GM12891 (cell line): ENCODE data around the gene RFLNA.
"Not testable (repeated sequence)": the region's sequence is repeated elsewhere in the genome, so short reads cannot be mapped to it uniquely, and the experiment has no call there.

Source experiments
- DNase-seq: peaks from one replicate; pipeline ENCODE4 v3.0.0; 2011; ENCODE audit warnings: low spot score; ENCODE audit not compliant: insufficient read length
- FAIRE-seq: peaks from 2 replicates; lab custom pipeline; 2011; peaks lifted over from hg19 to GRCh38; lab: Jason Lieb, UNC
- PAX5 ChIP-seq: IDR thresholded peaks from 2 replicates; pipeline ENCODE4 v1.6.1; 2011; ENCODE audit warnings: low read length, moderate library complexity, mild to moderate bottlenecking; ENCODE audit not compliant: insufficient read depth, severe bottlenecking
- POLR2A ChIP-seq: IDR thresholded peaks from 2 replicates; pipeline ENCODE4 v1.6.1; 2011; ENCODE audit warnings: low read depth, low read length, control low read depth
- POLR2AphosphoS5 ChIP-seq: IDR thresholded peaks from 2 replicates; pipeline ENCODE4 v1.6.1; 2011; ENCODE audit warnings: low read depth, low read length, control low read depth
- POU2F2 ChIP-seq: IDR thresholded peaks from 2 replicates; pipeline ENCODE4 v1.6.1; 2011; ENCODE audit warnings: low read depth, mild to moderate bottlenecking, control low read depth, low read length, moderate library complexity
- SPI1 ChIP-seq: IDR thresholded peaks from 2 replicates; pipeline ENCODE4 v1.6.1; 2011; ENCODE audit warnings: low read depth, low read length, control low read depth
- TAF1 ChIP-seq: IDR thresholded peaks from 2 replicates; pipeline ENCODE4 v1.6.1; 2011; ENCODE audit warnings: low read depth, low read length, control low read depth

RFLNA gene

DNA sequence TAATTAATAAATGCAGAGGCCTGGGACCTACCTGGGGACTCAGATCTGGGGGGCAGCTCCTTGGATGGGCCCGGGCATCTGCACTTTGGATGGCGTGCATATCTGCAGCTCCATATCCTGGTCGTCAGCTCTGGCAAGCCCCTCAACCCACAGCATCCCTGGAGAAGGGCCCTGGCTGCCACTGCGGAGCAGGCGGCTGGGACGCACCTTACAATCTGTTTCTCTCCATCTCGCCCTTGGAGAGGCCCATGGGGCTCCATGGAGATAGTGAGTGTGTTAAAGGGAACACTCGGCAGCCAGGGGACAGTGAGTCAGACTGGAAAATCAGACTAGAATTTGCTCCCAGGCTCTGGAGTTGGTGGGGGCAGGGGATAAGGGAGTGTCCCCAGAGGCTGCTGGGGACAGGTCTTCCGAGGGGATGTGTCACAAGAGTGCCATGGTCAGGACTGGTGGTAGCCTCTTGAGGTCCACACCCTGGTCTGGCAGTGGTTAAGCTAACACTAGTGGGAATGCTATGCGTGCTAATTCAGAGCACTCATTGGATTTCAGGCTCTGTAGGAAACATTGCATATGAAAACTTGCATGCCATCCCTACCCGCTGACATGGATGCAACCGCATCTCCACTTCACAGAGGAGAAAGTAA is 21.5 kb downstream of the RFLNA start:
- DNase-seq (no peak), FAIRE-seq (no peak)
- TF ChIP-seq POLR2A (no peak), POU2F2 (no peak), SPI1 (no peak), POLR2AphosphoS5 (no peak), PAX5 (no peak), TAF1 (no peak)

DNA sequence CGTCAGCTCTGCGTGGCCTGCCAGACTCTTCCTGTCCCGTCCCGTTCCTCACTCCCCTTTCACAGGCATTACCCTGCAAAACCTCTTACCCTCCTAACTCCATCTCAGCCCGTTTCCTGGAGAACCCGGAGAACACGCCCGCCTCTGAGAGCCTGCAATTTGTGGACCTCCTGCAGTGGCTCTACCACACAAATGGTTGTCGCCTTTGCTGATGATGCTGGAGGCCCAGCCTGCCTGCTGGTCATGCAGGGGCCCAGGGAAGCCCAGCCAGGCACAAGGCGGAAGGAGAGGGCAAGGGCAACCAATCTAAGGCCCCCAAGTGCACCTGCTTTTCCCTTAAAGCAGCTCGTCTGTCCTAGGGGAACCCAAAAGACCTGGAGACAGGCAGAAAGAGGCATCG is 22.5 kb downstream of the RFLNA start:
- DNase-seq (no peak), FAIRE-seq (no peak)
- no peak for TF ChIP-seq POLR2A
- TF ChIP-seq TAF1: no peak
- no peak for TF ChIP-seq SPI1
- no peak for TF ChIP-seq POU2F2
- TF ChIP-seq PAX5: no peak
- TF ChIP-seq POLR2AphosphoS5: no peak

DNA sequence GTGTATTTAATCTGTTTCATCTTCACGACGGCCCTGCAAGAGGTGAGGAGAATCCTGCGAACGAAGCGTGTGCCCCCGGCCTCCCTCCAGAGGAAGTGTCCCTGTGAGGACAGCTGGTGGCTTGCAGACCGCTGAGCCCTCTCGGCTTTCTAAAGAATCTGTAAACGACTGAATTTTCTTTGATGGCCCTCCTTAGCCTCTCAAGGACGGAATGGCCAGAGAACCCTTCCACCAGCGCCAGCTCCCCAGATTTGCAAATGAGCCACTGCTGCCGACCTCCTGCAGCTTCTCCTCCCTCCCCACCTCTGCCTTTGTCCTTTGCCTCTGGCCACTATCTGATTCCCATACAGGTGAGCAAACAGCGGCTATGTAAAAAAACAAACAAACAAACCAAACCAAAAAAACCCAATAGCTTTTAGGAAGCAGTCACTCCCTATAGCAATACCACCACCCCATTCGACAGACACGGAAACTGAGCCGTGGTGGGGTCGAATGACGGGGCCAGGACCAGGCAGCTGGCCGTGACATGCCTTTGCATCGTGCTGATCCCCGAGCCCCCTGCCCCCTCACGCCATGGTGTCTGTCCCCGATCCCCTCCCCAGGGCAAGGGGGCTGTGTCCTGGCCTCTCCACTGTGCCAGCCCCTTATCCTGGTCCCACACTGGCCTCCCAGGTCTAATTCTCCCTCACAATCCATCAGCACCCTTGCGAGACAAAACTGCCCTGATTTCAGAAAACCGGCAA is 23.6 kb downstream of the RFLNA start:
- TF ChIP-seq POLR2AphosphoS5 (no peak), PAX5 (no peak), TAF1 (no peak), POLR2A (no peak)
- FAIRE-seq: no peak
- no peak for DNase-seq

DNA sequence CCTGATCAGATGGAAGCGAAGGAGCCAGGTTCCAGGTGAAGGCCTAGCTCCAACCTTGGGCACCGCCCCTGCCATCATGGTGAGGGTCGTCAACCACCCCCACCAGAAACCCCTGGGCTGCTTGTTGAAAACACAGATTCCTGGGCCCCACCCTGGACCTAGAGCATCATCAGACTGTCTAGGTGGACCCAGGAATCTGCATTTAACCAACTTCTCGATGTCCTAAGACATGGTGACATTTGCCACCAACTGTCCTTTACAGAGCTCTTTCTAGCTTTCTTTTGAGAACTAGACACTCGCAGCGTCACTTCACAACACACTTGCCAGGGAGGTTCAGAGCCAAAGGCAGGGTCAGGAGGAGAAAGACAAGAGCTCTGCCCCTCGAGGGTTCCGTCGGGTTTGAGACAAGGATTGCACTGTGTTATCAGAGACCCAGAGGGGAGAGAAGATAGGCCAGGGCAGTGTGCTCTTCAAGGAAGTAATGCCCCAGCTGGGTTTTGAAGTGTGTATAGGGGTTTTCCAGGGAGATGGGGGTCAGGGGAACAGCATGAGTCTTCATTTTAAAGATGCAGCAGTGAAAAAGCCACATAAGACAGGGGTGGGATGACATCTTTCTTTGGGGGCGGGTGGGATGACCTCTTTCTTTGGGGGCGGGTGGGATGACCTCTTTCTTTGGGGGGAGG is 24.6 kb downstream of the RFLNA start:
- FAIRE-seq: no peak
- no peak for DNase-seq
- no peak for TF ChIP-seq POLR2A
- no peak for TF ChIP-seq POLR2AphosphoS5
- no peak for TF ChIP-seq POU2F2
- no peak for TF ChIP-seq TAF1
- no peak for TF ChIP-seq SPI1
- no peak for TF ChIP-seq PAX5

DNA sequence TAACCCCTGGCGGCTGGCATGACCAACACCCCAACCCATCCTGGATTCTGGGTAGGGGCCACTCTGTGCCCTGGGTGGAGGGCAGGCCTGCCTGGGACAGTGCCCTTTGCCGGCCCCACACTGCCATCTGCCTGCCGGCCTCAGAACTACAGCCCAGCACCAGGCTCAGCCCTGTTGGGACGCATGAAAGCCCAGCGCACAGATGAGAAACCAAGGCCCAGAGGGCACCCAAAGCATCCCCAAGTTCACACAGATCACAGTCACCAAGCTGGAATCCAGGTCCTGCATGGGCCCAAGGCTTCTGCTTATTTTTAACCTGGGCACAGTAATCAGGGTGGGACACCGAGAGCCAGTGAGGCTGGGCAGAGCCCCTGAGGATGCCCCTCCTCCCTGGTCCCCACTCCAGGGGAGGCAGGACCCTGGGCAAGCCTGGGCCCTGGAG is 26.2 kb downstream of the RFLNA start:
- peak; percentile 91 for FAIRE-seq
- peak; percentile 79 for DNase-seq
- no peak for TF ChIP-seq POU2F2
- peak; percentile 12; the same call in 1 of the 2 replicates for TF ChIP-seq POLR2AphosphoS5
- TF ChIP-seq POLR2A: no peak

DNA sequence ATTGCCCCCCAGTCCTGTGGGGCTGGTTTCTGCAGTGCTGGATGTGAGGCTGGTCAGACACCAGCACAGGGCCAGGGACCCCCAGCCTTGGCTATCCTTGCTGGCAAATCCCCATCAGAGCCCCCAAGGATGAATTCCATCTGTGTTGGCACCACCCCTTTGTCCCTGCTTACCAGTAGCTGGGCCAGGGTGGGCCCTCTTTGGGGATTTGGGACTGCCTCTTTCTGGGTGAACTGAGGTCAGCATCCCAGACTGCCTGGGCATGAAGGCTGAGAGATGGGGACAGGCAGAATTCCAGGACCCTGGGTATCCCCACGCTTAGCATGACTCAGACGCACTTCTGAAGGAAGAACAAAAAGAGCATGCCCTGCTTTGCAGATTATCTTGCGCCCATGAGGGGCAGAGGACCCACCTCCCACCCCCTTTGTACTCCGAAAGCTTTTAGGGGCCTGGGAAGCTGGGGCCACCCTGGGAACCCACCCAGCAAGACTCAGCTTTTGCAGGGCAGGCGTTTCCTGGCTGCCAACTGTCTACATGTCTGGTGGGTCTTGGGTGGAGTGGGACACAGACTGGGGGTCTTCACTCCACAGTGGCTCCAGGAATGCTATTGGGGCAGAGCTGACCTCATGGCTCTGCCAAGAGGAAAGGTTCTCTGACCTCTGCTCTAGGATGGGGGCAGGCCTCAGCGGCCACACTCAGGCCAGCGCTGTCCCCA is 26.8 kb downstream of the RFLNA start:
- TF ChIP-seq TAF1: no peak
- TF ChIP-seq POU2F2: 0 out of 2 replicates have a peak, but pooled peaks have one; percentile 35
- DNase-seq: no peak
- FAIRE-seq: no peak

DNA sequence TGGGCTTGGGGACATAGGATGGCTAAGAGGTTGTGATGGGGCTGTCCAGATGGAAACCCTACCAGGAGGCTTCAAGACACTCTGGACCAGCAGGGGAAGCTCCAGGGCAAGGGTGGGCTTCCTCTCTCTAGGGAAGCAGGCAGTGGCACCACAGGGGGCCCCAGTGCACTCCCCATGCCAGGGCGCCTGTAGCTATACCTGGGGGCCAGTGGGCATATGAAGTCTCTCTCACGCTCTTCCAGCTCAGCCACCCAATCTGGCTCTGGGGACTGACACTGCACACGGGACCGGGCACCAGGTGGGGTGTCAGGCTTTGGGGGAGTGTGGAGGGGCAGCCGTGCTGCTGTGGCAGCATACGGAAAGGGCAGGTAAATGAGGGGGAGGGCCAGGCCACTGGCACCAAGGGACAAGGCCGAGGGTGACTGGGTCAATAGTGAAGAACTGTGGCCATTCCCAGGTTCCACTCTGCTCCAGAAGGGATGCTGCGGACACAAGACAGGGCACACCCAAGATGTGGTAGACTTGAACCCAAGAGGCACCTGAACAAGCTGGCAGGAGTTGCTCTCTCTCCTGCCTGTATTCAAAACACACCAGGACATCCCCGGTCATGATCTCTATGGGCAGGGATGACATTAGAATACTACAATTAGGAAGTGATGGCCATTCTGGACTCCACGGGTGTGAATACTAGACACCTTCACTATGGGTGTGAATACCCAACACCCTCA is 27.5 kb downstream of the RFLNA start:
- DNase-seq: no peak
- TF ChIP-seq TAF1 (no peak), SPI1 (no peak), POLR2AphosphoS5 (no peak; the same call in 1 of the 2 replicates), POLR2A (no peak), PAX5 (no peak), POU2F2 (no peak)

DNA sequence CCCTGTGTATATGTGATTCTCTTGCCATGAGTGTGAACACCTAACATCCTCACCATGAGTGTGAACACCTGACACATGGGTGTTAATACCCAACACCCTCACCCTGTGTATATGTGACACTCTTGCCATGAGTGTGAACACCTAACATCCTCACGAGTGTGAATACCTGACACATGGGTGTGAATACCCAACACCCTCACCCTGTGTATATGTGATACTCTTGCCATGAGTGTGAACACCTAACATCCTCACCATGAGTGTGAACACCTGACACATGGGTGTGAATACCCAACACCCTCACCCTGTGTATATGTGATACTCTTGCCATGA is 28.1 kb downstream of the RFLNA start:
- DNase-seq, FAIRE-seq: not testable (repeated sequence)

More for the DNA sequence above, 27.5 kb downstream of the RFLNA start:
- no peak for FAIRE-seq

DNA sequence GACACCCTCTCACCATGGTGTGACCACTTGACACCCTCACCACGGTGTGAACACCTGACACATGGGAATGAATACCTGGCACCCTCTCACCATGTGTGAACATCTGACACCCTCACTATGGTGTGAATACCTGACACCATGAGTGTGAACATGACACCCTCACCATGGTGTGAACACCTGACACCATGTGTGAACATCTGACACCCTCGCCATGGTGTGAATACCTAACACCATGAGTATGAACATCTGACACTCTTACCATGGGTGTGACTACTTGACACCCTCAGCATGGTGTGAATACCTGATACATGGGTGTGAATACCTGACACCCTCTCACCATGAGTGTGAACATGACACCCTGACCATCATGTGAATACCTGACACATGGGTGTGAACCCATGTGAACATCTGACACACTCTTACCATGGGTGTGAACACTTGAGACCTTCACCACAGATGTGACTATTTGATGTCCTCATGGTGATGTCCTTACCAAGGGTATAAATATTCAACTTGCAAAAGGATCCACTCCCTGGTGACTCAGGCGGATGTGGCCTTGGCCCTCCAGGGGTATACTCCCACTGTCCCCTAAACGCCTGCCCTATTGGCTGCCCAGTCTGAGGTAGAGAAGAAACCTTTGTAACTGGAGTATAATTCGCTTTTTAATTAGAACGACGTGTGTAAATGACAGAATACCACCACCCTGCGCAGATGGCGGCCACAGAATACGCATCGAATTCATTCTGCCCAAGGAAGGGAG is 29.1 kb downstream of the RFLNA start:
- peak; percentile 63; the same call in 1 of the 2 replicates for TF ChIP-seq POU2F2
- TF ChIP-seq PAX5: no peak
- TF ChIP-seq POLR2AphosphoS5: no peak
- TF ChIP-seq SPI1: no peak
- TF ChIP-seq POLR2A: no peak
- TF ChIP-seq TAF1: no peak
- FAIRE-seq: peak; percentile 96
- DNase-seq: no peak
